ENCODE data around the gene MRGPRX1. TPM values are rescaled to one million over a fixed set of nuclear protein-coding genes. Genes with fewer than 3 reads are reported as not detected.

MRGPRX1 gene
- not detected in 2 replicates for total RNA-seq

GRCh38 chr11:18939314-18939713 lies at the start of gene MRGPRX1:
Gene MRGPRX1 (minus strand): TSS chr11:18939414. CDS start chr11:18934784, 4,630 bp downstream.

Other genes with a start within 250 kb of the MRGPRX1 start
- 0.72 and 2.2 TPM in 2 replicates for gene TMEM86A, start 240.6 kb downstream of the MRGPRX1 start, total RNA-seq
- under 0.01 and 0.08 TPM in 2 replicates for gene IGSF22, start 213.2 kb downstream of the MRGPRX1 start, total RNA-seq
- gene PTPN5, start 147.6 kb downstream of the MRGPRX1 start, total RNA-seq, result not detected in 2 replicates
- not detected in 2 replicates for gene MRGPRX2, start 121.3 kb upstream of the MRGPRX1 start, total RNA-seq
- gene ZDHHC13, start 177.8 kb upstream of the MRGPRX1 start, total RNA-seq, result 18.6 and 19.7 TPM in 2 replicates

Data from hair follicular keratinocyte (primary cell).